DND-41 (cell line): ENCODE data around the gene EVL.

Source experiments
- CTCF ChIP-seq: IDR thresholded peaks from 2 replicates; pipeline ENCODE4 v1.5.1; 2012; ENCODE audit warnings: borderline replicate concordance, low read length, moderate library complexity, mild to moderate bottlenecking; ENCODE audit not compliant: poor library complexity, severe bottlenecking; ENCODE audit errors: extremely low read depth
- EZH2 ChIP-seq: IDR thresholded peaks from 3 replicates; pipeline ENCODE4 v1.6.1; 2012; ENCODE audit warnings: borderline replicate concordance, low read depth, mild to moderate bottlenecking, moderate library complexity, low read length, inconsistent platforms; ENCODE audit not compliant: severe bottlenecking

- TF ChIP-seq CTCF (no peak), EZH2 (no peak)
Observed at GRCh38 chr14:100143934-100144333, 78.7 kb downstream of the EVL start.
